HG02678 (cell line): ENCODE data around the gene CYTH3.

ENCODE experiments used
- ATAC-seq: cut with Tn5 transposase; IDR thresholded peaks from one replicate; pipeline ENCODE4 v1.9.1; 2021; ENCODE audit warnings: mild to moderate bottlenecking, moderate library complexity; ENCODE audit not compliant: unreplicated experiment

Gene CYTH3

DNA sequence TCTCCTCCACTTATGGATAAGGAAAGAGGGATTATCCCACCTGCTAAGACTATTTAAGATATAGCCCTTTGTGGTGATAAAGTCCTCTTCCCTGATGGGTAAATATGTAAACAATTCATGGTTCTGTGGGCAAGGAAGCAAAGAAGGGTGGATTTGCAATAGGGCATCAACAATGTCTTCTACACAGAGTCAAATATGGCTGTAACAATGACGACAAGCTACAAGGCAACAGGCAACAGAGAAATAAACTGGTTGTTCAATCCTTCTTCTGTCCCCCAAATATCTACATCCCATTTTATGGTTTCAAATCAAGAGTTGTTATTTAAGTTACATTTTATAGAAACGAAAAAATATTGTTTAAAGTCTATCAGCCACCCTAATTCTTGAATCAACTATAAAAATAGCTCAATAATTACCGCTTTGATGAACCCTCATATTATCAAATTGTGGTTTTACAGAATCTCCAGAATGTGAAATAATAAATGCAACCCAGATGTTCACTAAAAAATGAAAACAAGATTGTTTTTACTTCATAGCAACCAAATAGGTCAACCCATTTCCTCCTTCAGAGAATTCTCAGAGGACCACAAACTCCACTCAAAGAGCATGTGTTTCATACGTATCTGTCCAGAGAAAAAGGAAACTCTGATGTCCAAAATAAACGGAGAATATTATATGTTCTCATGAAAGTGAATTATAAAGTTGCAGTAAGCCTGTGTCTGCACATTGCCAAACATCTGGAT, 13.8 kb downstream of the CYTH3 start:
- no peak for ATAC-seq

DNA sequence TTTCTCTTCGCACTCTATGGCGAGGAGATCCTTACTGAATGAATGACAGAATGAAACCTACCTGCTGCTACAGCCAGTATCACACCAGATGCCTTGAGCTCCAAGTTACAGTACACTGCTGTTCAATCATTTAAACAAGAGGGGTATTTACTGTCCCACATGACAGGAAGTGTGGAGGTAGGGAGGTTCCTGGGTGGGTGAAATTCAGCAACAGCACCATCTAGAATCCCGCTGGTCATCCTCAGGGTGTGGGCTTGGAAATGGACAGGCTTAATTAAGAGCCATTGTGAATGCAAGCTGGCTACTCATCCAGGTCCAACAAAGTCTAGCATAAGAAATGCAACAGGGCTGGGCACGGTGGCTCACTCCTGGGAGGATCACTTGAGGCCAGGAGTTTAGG, 14.7 kb downstream of the CYTH3 start:
- ATAC-seq, result no peak

DNA sequence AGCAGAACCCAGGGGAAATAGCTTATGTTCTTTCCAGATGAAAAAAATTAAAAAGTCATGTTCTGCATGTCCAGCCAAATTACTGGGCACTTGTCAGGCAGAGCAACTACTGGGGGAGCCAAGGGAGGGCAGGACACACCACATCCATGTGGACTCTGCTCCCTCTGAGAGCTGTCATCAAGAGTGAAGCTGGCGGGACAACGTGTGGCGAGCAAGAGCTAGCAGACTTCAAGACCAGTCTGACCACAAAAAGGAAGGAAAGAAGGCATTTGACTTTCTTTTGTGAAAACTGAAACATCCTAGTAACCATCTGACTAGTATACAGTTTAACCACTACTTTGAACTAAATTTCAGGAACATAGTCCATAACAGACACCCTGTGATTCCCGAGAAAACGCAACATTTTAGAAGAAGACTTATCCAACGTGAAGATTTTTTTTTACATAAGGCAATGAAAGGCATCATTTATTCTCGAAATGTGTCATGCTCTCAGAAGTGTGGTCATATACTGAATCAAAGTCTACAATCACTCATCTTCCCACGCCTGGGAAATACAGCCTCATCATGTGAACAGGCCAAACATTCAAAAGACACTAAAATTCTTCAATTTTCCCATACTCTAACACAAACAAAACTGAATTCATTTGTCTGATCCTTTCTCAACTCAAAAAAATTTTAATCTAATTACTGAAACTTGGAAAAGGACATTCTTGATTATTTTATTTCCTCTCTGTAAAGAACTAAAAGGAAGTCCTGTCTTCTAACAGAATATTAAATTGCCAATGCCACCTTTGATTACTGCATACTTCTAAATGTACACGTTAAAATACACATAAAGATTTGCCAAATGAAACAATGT, 15.5 kb downstream of the CYTH3 start:
- peak; percentile 67 for ATAC-seq

DNA sequence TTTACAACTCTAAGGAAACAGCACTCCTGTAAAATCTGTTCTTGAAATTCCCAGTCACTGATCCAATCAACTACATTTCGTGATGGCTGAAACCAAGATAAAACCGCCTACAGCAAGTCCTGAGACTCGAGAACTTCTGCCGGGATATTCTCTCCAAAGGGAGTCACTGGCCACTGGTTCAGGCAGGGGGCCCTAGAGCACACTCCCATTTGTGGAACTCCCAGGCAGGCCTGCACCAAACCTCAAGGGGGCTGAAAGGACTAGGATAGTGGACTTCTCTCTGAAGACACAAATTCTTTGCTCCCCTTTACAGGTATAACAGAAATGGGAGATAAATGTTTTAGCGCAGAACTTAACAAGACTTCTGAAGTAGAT, 16.3 kb downstream of the CYTH3 start:
- no peak for ATAC-seq

DNA sequence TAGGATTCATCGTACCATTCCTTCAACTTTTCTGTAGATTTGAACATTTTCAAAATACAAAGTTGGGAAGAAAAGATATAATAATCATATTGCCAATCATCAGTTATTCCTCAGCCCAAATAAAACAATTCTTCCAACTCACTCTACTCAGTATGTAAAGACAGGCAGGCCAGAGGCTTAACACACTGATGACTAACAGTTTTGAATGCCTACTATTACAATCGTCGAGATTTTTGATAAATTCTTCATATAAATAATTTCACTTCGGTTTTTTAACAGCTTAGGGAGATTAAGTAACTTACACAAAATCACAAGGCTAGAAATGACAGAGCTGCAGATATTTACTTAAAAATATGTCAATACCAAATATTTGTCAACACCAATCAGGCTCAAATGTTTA, 17.6 kb downstream of the CYTH3 start:
- no peak for ATAC-seq

DNA sequence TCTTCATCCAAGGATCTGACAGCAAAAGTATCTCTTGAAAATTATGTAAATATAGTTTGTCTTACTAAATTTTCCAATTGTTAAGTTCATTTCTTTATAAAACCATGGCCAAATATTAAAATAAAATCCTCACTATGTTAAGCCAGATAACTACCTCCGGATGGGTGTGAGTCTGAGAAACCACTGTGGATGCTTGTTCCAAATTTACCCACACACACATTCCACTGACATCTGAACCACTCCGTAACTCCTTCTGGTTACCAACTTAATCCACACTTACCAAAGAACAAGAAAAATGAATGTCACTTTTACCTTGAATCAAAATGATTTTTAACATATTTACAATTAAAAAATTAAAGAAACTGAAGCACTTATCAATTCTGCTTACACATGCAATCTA, 19.7 kb downstream of the CYTH3 start:
- ATAC-seq, result no peak

DNA sequence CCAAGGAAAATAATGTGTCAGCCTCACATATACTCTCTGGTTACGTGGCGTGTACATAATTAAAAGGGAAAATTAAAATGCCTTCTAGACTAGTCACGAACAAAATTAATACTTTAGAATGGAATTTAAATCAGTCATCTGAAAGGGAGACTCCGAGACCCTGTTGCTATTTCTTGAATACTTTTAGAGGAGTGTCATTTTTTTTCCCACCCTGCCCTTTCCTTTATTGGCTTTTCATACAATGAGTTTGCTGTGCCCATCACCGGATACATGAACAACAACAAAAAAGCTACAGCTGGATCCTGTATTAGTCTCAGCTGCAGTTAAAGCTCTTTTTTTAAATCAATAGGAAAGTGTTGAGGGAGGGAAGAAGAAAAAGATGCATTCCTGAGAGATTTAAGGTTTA, 20.1 kb downstream of the CYTH3 start:
- ATAC-seq, result no peak

DNA sequence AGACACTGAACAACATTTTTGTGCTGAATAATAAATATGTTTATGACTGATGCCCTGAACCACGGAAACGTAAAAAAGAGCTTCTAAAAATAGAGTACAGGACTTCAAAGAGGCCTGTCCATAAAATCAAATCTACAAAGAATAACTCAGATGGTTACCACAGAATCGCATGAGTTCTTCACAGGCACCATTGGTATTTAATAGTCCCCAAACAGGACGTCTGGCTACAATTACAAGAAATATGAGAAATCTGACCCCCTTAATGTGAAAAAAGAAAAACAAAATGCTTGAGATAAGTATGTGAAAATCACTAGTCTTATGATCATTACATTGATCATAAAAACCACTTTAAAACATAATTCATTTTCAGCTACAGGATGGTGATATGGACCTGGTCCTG, 20.8 kb downstream of the CYTH3 start:
- ATAC-seq, result no peak

DNA sequence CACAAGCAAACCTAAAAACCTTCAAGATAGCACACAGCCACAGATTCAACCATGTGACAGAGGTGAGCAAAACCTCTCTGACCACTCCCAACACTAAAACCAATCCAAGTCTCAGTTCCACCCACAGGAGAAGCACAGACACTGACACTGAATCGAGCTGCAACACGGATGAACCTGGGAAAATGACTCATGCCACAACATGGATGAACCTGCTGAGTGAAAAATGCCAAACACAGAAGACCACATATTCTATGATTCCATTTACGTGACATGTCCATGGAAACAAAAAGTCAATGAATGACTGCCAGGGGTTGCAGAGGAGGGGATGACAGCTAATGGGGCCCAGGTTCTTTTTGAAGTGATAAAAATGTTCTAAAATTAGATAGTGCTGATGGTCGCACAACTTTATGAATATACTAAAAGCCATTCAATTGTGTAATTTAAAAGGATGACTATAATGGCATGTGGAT, 22.0 kb downstream of the CYTH3 start:
- peak; percentile 88 for ATAC-seq

DNA sequence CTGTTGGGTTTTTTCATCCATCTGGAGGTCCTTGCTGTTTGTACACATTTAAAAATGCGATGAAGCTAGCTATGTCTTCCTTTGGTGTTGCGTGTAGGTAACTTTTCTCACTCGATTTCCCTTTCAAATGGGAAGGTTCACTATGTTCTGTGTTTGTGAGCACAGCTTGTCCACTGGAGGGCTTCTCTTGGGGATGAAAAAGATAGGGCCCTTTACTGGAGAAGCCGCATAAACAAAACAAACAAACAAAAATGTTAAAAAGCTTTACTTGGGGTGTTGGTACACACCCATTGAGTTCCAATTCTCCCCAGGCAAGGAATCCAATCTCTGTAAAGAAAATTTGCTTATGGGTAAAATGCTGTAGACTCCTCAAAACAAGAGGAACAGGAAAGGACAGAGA, 23.4 kb downstream of the CYTH3 start:
- ATAC-seq, result no peak

DNA sequence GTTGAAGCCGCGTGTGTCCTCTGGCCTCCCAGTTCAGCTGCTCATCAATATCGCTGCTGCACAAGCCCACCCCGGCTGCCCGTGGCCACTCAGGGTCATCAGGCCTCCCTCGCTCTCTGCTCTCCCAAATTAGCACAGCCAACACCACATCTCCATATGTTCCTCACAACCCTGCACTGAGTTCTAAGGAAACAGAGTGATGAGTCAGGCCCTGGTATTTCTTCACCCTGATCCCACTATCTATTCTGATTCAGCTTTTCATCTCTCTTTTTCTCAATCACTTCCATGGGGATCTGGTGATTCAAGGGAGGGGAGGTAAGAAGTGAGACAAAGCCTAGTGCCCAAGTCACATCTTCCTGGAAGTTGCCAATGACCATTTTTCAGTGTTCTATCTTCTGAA, 23.8 kb downstream of the CYTH3 start:
- no peak for ATAC-seq

DNA sequence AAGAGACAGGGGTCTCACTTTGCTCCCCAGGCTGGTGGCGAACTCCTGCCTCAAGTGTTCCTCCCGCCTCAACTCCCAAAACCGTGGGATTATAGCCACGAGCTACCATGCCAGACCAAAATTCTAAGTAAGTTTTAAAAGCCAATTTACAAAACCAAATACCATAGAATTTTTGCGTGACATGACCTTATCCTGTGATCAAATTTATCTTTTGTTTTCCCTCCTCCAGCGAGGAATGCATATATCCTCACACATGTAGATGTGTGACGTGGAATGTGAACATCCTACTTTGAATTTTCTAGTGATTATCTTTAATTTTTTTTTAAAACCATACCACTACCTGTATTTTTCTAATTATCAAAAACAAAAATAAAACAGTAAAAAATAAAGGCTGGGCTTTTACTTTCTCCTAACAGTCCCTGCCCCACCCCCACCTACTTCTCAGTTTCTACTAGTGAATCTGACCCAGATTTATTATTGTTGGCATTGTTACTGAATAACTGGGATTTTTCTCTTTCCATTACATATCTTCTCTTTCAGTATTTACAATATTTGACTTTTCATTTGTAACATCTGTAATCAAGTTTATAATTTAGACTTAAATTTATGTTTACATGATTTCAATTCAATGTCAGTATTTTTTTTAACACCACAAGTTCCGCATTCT, 26.0 kb downstream of the CYTH3 start:
- ATAC-seq, result no peak

DNA sequence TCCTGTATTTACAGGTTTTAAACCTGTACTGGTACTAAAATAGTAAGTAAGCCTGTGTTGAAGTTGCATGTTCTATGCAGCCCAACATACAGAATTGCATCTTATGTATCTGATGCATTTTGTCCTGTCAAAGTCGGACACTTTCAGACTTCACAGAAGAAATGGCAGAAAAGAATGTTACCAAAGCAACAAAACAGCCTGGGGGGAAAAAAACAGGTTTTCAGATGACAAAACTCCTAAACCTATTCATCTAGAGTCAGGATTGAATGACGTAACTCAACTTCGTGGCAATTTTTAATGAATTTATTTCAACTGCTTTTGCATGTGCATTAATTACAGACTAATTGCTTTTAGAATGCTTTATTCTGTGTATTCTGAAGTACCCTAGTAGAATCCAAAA, 28.4 kb downstream of the CYTH3 start:
- no peak for ATAC-seq

DNA sequence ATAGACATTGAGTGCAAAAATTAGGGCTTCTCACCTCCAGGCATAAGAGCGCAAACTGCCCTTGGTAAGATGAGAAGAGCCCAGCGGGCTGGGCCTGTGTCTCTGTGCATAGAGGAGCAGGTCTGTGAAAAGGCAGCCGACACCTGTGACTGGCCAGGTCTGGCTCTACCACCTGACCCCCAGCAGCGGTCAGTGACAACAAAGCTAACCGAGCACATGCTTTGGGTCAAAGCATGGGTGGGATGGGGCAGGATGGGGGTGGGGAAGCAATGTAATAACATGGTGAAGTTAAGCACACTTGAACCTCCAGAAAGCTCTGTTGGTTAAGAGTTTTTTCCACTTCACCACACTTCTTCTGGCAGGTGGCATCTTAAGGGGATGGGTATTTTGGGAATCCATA, 29.3 kb downstream of the CYTH3 start:
- no peak for ATAC-seq

DNA sequence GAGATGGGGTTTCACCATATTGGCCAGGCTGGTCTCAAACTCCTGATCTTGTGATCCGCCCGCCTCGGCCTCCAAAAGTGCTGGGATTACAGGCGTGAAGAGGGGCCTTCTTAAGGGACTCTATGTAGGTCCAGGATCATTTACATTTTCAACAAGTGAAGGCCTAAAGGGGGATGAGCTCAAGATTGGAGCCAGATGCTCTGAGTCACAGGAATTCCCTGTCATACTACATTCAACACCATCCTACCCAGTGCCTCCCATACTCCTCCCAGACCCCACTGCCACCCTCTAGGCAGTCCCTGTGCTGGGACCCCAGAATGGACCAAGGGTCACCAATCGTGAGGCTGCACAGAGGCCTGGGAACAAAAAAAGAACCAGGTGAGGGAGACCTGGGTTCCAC, 29.9 kb downstream of the CYTH3 start:
- no peak for ATAC-seq

DNA sequence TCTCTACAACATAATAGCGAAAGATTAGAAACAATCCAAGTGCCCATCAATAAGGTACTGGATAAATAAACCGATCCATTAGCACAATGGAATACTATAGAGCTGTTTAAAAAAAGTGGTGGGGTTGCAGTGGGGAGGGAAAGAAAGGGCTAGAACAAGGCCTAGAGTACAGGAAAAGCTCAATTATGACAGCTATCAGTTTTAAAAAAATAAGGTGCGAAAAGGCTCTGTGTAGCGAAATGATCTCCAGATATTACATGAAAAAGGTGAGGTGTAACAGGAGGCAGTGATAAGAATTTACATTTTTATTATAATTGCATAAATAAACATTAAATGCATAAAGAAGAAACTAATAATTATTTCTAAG, 30.8 kb downstream of the CYTH3 start:
- ATAC-seq, result no peak

DNA sequence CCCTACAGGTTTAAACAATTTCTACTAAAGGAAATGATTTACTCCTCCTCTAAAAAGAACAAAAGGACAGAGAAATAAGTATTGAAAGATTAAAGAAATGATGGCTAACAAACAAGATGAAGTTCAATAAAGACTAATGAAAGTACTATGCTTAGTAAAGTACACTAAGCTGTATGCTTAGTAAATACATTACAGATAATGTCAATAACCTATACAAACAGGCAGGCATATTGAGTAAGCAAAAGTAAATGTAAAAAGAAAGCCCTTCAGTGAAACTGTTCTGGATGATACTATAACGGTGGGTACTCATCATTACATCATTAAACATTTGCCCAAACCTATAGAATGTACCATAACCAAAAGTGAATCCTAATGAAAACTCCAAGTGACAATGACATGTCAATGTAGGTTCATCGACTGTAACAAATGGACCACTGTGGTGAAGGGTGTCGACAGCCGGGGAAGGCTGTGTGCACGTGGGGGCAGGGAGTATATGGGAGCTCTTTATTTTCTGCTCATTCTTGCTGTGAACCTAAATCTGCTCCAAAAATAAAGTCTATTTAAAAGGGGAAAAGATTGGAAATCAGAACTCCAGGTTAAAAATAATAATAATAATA, 34.0 kb downstream of the CYTH3 start:
- no peak for ATAC-seq

DNA sequence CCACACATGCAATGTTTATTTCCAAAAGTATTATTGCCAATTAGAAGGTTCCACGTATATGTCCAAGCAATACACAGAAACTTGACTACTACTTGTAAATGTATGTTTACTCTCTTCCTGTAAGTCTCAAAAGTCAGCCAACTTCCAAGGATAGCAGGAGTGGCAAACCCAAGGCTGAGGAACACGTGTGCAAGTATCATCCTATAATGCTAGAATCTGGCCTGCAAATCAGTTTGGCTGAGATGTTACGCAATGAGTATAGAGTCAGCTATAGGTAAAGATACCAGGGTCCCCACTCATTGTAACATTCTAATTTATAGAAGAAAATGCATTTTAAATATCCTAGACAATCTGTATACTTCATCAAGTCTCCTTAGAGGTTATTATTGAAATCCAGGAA, 34.7 kb downstream of the CYTH3 start:
- no peak for ATAC-seq

DNA sequence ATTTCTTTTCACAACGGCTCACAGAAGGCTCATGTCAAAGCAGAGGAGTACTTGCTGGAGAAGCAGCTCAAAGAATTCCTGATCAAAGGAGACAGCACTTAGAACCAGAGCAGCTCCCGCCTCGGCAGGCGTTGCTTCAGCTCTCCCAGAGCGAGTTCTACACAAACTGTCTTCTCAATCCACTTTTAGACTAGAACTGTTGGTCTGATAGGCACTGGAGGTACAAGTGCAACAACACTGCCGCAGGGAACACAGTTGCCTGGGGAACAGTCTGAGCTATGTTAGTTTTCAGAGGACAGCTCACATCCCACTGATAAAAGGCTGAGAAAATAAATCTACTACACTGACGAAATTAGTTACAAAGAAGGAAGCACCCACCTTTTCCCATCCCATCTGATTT, 35.4 kb downstream of the CYTH3 start:
- no peak for ATAC-seq

DNA sequence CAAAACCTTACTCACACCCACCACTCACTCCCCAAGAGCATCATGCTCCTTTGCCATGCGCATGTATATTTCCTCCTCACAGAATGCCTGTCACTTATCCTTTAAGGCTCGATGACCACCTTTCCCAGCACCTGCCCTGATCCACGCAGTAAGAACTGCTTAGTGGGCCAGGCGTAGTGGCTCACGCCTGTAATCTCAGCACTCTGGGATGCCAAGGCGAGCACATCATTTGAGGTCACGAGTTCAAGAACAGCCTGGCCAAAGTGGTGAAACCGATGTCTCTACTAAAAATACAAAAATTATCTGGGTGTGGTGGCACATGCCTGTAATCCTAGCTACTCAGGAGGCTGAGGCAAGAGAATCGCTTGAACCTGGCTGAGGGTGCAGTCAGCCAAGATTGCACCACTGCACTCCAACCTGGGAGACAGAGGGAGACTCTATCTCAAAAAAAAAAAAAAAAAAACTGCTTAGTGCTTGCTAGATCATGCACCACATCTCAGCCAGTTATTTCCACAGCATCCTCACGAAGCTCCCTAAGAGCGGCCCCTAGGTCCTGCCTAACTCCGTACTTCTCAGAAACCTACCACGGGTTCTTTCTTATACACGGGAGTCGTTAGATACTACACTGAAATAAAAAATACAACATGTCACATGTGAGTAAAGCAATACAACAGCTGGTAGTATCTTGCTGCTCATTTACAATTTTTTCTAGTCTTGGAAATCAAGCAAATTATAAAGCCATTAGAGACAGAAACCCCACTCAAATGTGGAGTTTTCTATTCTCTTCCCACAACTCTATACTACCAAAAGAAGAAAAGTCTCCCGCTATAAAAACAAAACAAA, 37.2 kb downstream of the CYTH3 start:
- no peak for ATAC-seq

DNA sequence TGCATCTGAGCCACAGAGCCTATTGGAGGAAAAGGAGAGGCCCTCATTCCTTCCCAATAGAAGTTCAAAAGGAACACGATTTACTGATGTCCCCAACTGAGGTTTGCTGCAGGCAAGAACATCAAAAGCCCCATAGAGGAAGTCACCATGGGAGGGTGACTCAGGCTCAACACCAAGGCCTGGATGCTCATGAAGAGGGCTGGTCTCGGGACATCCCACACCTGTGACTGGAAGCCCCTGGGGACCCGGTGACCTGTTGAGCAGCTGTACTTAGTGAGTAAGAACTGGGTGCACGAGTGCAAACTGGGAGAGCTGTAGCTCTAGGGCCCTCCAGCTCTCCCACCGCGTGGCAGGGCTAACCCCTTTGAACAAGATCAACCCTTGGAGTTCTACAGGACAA, 38.0 kb downstream of the CYTH3 start:
- no peak for ATAC-seq
